ENCODE data around the gene COL25A1. TPM values are rescaled to one million over a fixed set of nuclear protein-coding genes. Genes with fewer than 3 reads are reported as not detected.

COL25A1 gene
- total RNA-seq, 1 donor from 2014 or later = 32.5 TPM

- DNase-seq (ENCODE audit: low spot score) = no peak
These were observed 383.1 kb downstream of the COL25A1 start for GRCh38 chr4:108919226-108919893.

- DNase-seq (ENCODE audit: low spot score) = no peak
These were observed 385.2 kb downstream of the COL25A1 start for GRCh38 chr4:108917255-108917654.

- no peak for DNase-seq (ENCODE audit: low spot score)
These were observed 385.8 kb downstream of the COL25A1 start for GRCh38 chr4:108916638-108917037.

- DNase-seq (ENCODE audit: low spot score) = no peak
These were observed 395.5 kb downstream of the COL25A1 start for GRCh38 chr4:108906866-108907367.

- no peak for DNase-seq (ENCODE audit: low spot score)
These were observed 396.5 kb downstream of the COL25A1 start for GRCh38 chr4:108906006-108906405.

- DNase-seq (ENCODE audit: low spot score) = no peak
These were observed 398.8 kb downstream of the COL25A1 start for GRCh38 chr4:108903464-108904221.

- DNase-seq (ENCODE audit: low spot score) = no peak
These were observed 399.7 kb downstream of the COL25A1 start for GRCh38 chr4:108902769-108903168.

GRCh38 chr4:108901291-108901690 lies 401.2 kb downstream of the COL25A1 start:
- DNase-seq (ENCODE audit: low spot score) = no peak

- no peak for DNase-seq (ENCODE audit: low spot score)
These were observed 402.4 kb downstream of the COL25A1 start for GRCh38 chr4:108900018-108900580.

- no peak for DNase-seq (ENCODE audit: low spot score)
These were observed 409.0 kb downstream of the COL25A1 start for GRCh38 chr4:108893468-108893867.

GRCh38 chr4:108891896-108892590 lies 410.4 kb downstream of the COL25A1 start:
- peak; percentile 83 for DNase-seq (ENCODE audit: low spot score)

- DNase-seq (ENCODE audit: low spot score) = no peak
These were observed 412.0 kb downstream of the COL25A1 start for GRCh38 chr4:108890484-108890881.

GRCh38 chr4:108889696-108890483 lies 412.6 kb downstream of the COL25A1 start:
- no peak for DNase-seq (ENCODE audit: low spot score)

GRCh38 chr4:108888769-108889168 lies 413.7 kb downstream of the COL25A1 start:
- no peak for DNase-seq (ENCODE audit: low spot score)

- DNase-seq (ENCODE audit: low spot score) = no peak
These were observed 415.4 kb downstream of the COL25A1 start for GRCh38 chr4:108887034-108887433.

- no peak for DNase-seq (ENCODE audit: low spot score)
These were observed 417.2 kb downstream of the COL25A1 start for GRCh38 chr4:108885211-108885610.

- no peak for DNase-seq (ENCODE audit: low spot score)
These were observed 417.9 kb downstream of the COL25A1 start for GRCh38 chr4:108884596-108884995.

- no peak for DNase-seq (ENCODE audit: low spot score)
These were observed 420.5 kb downstream of the COL25A1 start for GRCh38 chr4:108881986-108882385.

- peak; percentile 24 for DNase-seq (ENCODE audit: low spot score)
These were observed 421.3 kb downstream of the COL25A1 start for GRCh38 chr4:108881190-108881589.

- peak; percentile 64 for DNase-seq (ENCODE audit: low spot score)
These were observed 423.7 kb downstream of the COL25A1 start for GRCh38 chr4:108878806-108879205.

- DNase-seq (ENCODE audit: low spot score) = no peak
These were observed 424.6 kb downstream of the COL25A1 start for GRCh38 chr4:108877821-108878220.
